H1 (cell line): ENCODE data around the gene SPIB. TPM values are rescaled to one million over a fixed set of nuclear protein-coding genes. Genes with fewer than 3 reads are reported as not detected.
A peak's percentile ranks its signal among the peaks of the same experiment; 100 is the strongest.

ENCODE experiments used
- CTCF ChIA-PET: fragments of 300-600 bp; sonication (Branson Sonifier 250); formaldehyde crosslinking; loops from one replicate; lab custom pipeline; 2021; ENCODE audit not compliant: partially characterized antibody; lab: Charles Lee
- POLR2A ChIA-PET: fragments of 300-600 bp; sonication (Branson Sonifier 250); formaldehyde crosslinking; loops from one replicate; lab custom pipeline; 2021; ENCODE audit warnings: inconsistent platforms; ENCODE audit not compliant: partially characterized antibody; lab: Charles Lee
- DNase-seq, 2 experiments: peaks; one replicate each; pipeline versions ENCODE4 v3.0.0 to v3.0.0-alpha.2; 2010 to 2022; ENCODE audit warnings: low spot score in 2 of 2, low read depth in 1 of 2, mixed read lengths in 1 of 2
- FAIRE-seq: peaks from 2 replicates; lab custom pipeline; 2011; peaks lifted over from hg19 to GRCh38; lab: Jason Lieb, UNC
- H2AFZ ChIP-seq: 2 replicates; pipeline ENCODE4 v1.8.1; 2012; ENCODE audit warnings: low read length, inconsistent platforms
- H2AK5ac ChIP-seq: 2 replicates; pipeline ENCODE4 v1.6.1; 2013; ENCODE audit warnings: low read depth, low read length
- H2BK120ac ChIP-seq: replicated peaks from 2 replicates; pipeline ENCODE3; 2013; ENCODE audit warnings: low read depth, low read length, inconsistent platforms
- H2BK12ac ChIP-seq: 2 replicates; pipeline ENCODE4 v1.6.1; 2013; ENCODE audit warnings: low read depth, low read length
- H2BK15ac ChIP-seq: 2 replicates; pipeline ENCODE4 v1.6.1; 2013; ENCODE audit warnings: low read length
- H2BK20ac ChIP-seq: 2 replicates; pipeline ENCODE4 v1.6.1; 2013; ENCODE audit warnings: low read length
- H2BK5ac ChIP-seq: 2 replicates; pipeline ENCODE4 v1.6.1; 2013; ENCODE audit warnings: low read depth, low read length
- H3K14ac ChIP-seq: 2 replicates; pipeline ENCODE4 v1.6.1; 2013; ENCODE audit warnings: inconsistent platforms; ENCODE audit not compliant: insufficient read length
- H3K18ac ChIP-seq: 2 replicates; pipeline ENCODE4 v1.6.1; 2013; ENCODE audit warnings: low read length; ENCODE audit errors: extremely low read depth
- H3K23ac ChIP-seq: 2 replicates; pipeline ENCODE4 v1.6.1; 2013; ENCODE audit warnings: inconsistent platforms; ENCODE audit not compliant: insufficient read length
- H3K23me2 ChIP-seq: 2 replicates; pipeline ENCODE4 v1.6.1; 2013; ENCODE audit warnings: low read depth, low read length
- H3K27ac ChIP-seq: 2 replicates; pipeline ENCODE4 v1.6.1; 2011; ENCODE audit warnings: low read depth, low read length, inconsistent platforms
- H3K27me3 ChIP-seq, 4 experiments: replicated peaks in 1 of 4; 1 replicate in 1 of 4; 2 replicates in 3 of 4; pipeline versions ENCODE4 v1.6.1 to v1.8.1; 2011 to 2013; ENCODE audit warnings: low read length in 3 of 4, mild to moderate bottlenecking in 3 of 4, inconsistent platforms in 2 of 4, mixed read lengths in 2 of 4, moderate library complexity in 1 of 4; ENCODE audit not compliant: control insufficient read depth in 3 of 4, insufficient read depth in 3 of 4; ENCODE audit errors: extremely low read depth in 1 of 4
- H3K36me3 ChIP-seq, 4 experiments: 2 replicates each; pipeline versions ENCODE4 v1.6.1 to v1.8.1; 2011 to 2013; ENCODE audit warnings: mild to moderate bottlenecking in 4 of 4, low read length in 3 of 4, moderate library complexity in 2 of 4, control low read depth in 1 of 4, inconsistent platforms in 1 of 4; ENCODE audit not compliant: insufficient read depth in 4 of 4, control insufficient read depth in 2 of 4
- H3K4ac ChIP-seq: replicated peaks from 2 replicates; pipeline ENCODE3; 2013; ENCODE audit warnings: low read length, low read depth, mixed read lengths, inconsistent platforms; ENCODE audit not compliant: insufficient read length
- H3K4me1 ChIP-seq, 4 experiments: replicated peaks in 1 of 4; 1 replicate in 1 of 4; 2 replicates in 3 of 4; pipeline versions ENCODE4 v1.6.1 to v1.8.1; 2011 to 2013; ENCODE audit warnings: low read length in 3 of 4, inconsistent platforms in 2 of 4, mixed read lengths in 1 of 4; ENCODE audit not compliant: insufficient read depth in 4 of 4, control insufficient read depth in 3 of 4
- H3K4me2 ChIP-seq, 2 experiments: 2 replicates each; pipeline versions ENCODE4 v1.6.1 to v1.8.1; 2011 to 2013; ENCODE audit warnings: low read depth in 2 of 2, low read length in 2 of 2, control low read depth in 1 of 2, inconsistent platforms in 1 of 2, mild to moderate bottlenecking in 1 of 2; ENCODE audit not compliant: insufficient read depth in 1 of 2
- H3K4me3 ChIP-seq, 4 experiments: fragments of 200-600, 300-600 bp in 1 of 4; sonication (generic), shearing (Covaris generic), sonication (Bioruptor Twin) in 1 of 4; 2 replicates each; pipeline versions ENCODE4 v1.5.1 to v1.8.1; 2011 to 2016; ENCODE audit warnings: low read length in 4 of 4, low read depth in 3 of 4, control low read depth in 2 of 4, inconsistent platforms in 2 of 4, mild to moderate bottlenecking in 2 of 4, mixed read lengths in 1 of 4, moderate library complexity in 1 of 4; ENCODE audit not compliant: insufficient read depth in 2 of 4; ENCODE audit errors: extremely low read depth in 1 of 4
- H3K56ac ChIP-seq: replicated peaks from 2 replicates; pipeline ENCODE3; 2013; ENCODE audit warnings: low read depth, mild to moderate bottlenecking, mixed read lengths, low read length, inconsistent platforms; ENCODE audit not compliant: insufficient read length
- H3K79me1 ChIP-seq: 2 replicates; pipeline ENCODE4 v1.6.1; 2013; ENCODE audit warnings: low read depth, low read length, control low read depth
- H3K79me2 ChIP-seq, 2 experiments: 2 replicates each; pipeline versions ENCODE4 v1.6.1 to v1.8.1; 2012 to 2013; ENCODE audit warnings: low read length in 2 of 2, mild to moderate bottlenecking in 2 of 2, inconsistent platforms in 1 of 2; ENCODE audit not compliant: insufficient read depth in 2 of 2, control insufficient read depth in 1 of 2
- H3K9ac ChIP-seq, 4 experiments: replicated peaks in 1 of 4; 1 replicate in 1 of 4; 2 replicates in 3 of 4; pipeline versions ENCODE4 v1.6.1 to v1.8.1; 2011 to 2013; ENCODE audit warnings: low read depth in 3 of 4, low read length in 3 of 4, control low read depth in 2 of 4, mild to moderate bottlenecking in 2 of 4, moderate library complexity in 2 of 4, inconsistent platforms in 1 of 4; ENCODE audit errors: extremely low read depth in 1 of 4
- H3K9me3 ChIP-seq, 2 experiments: 2 replicates each; pipeline versions ENCODE4 v1.6.1 to v1.8.1; 2012 to 2013; ENCODE audit warnings: mild to moderate bottlenecking in 2 of 2, moderate library complexity in 2 of 2, control low read depth in 1 of 2, inconsistent platforms in 1 of 2, low read depth in 1 of 2, low read length in 1 of 2, mixed read lengths in 1 of 2; ENCODE audit not compliant: insufficient read depth in 2 of 2
- H4K20me1 ChIP-seq, 2 experiments: replicated peaks in 1 of 2; 2 replicates each; pipeline versions ENCODE3 to v1.8.1; 2011 to 2013; ENCODE audit warnings: inconsistent platforms in 2 of 2, low read length in 2 of 2, mild to moderate bottlenecking in 1 of 2; ENCODE audit not compliant: insufficient read depth in 2 of 2, control insufficient read depth in 1 of 2
- H4K5ac ChIP-seq: 2 replicates; pipeline ENCODE4 v1.6.1; 2013; ENCODE audit warnings: low read length, low read depth, mixed read lengths, inconsistent platforms; ENCODE audit not compliant: insufficient read length
- H4K8ac ChIP-seq: 2 replicates; pipeline ENCODE4 v1.8.0; 2013; ENCODE audit warnings: mild to moderate bottlenecking, moderate library complexity, low read length, inconsistent platforms; ENCODE audit not compliant: insufficient read depth; ENCODE audit errors: extremely low read depth
- H4K91ac ChIP-seq: replicated peaks from 2 replicates; pipeline ENCODE3; 2013; ENCODE audit warnings: low read length, mixed read lengths, inconsistent platforms; ENCODE audit not compliant: insufficient read length
- ASH2L ChIP-seq: fragments of 200-600, 300-600 bp; sonication (generic); IDR thresholded peaks from one replicate; pipeline ENCODE4 v1.7.1; 2017; ENCODE audit warnings: low read length
- BACH1 ChIP-seq: IDR thresholded peaks from 2 replicates; pipeline ENCODE4 v1.6.1; 2012; ENCODE audit warnings: low read length, improper control_type of control experiment
- EGR1 ChIP-seq: IDR thresholded peaks from 2 replicates; pipeline ENCODE4 v1.6.1; 2011; ENCODE audit warnings: low read depth, low read length, borderline replicate concordance
- GTF2F1 ChIP-seq: IDR thresholded peaks from 2 replicates; pipeline ENCODE4 v1.6.1; 2012; ENCODE audit warnings: low read depth, low read length, improper control_type of control experiment, borderline replicate concordance
- KDM4A ChIP-seq: IDR thresholded peaks from one replicate; pipeline ENCODE4 v1.7.1; 2012; ENCODE audit warnings: low read depth, mild to moderate bottlenecking, moderate library complexity, low read length, inconsistent platforms; ENCODE audit not compliant: severe bottlenecking
- PHF8 ChIP-seq: fragments of 200-600 bp; sonication (generic); conservative IDR thresholded peaks from 2 replicates; pipeline ENCODE4 v1.7.1; 2012; ENCODE audit warnings: low read depth, mild to moderate bottlenecking, inconsistent platforms, low read length, moderate library complexity
- POLR2A ChIP-seq, 2 experiments: IDR thresholded peaks; 1 replicate in 1 of 2; 2 replicates in 1 of 2; pipeline ENCODE4 v1.6.1; 2011; ENCODE audit warnings: low read depth in 2 of 2, low read length in 2 of 2, mild to moderate bottlenecking in 2 of 2; ENCODE audit errors: control extremely low read depth in 1 of 2
- SIN3A ChIP-seq, 2 experiments: IDR thresholded peaks in 1 of 2; conservative IDR thresholded peaks in 1 of 2; 2 replicates each; pipeline ENCODE4 v1.6.1; 2011 to 2012; ENCODE audit warnings: low read length in 2 of 2, improper control_type of control experiment in 1 of 2, low read depth in 1 of 2, mild to moderate bottlenecking in 1 of 2
- SP4 ChIP-seq: IDR thresholded peaks from 2 replicates; pipeline ENCODE4 v1.6.1; 2012; ENCODE audit warnings: low read length, inconsistent platforms
- TAF1 ChIP-seq: IDR thresholded peaks from 2 replicates; pipeline ENCODE4 v1.6.1; 2011; ENCODE audit warnings: mild to moderate bottlenecking, low read depth, low read length
- TAF7 ChIP-seq: optimal IDR thresholded peaks from 2 replicates; pipeline ENCODE3; 2011; ENCODE audit warnings: low read depth, mild to moderate bottlenecking, inconsistent platforms, low read length, moderate library complexity, borderline replicate concordance
- whole genome bisulfite sequencing, 2 experiments: shearing (Covaris generic) in 1 of 2; methylation state at CpG; one replicate each; pipeline versions ENCODE4 v1.1.6 to v1.1.7; 2013 to 2015; ENCODE audit warnings: low lambda C conversion rate in 2 of 2, mixed read lengths in 2 of 2, inconsistent platforms in 1 of 2, low coverage in 1 of 2, missing lambda C conversion rate in 1 of 2; ENCODE audit not compliant: insufficient replicate concordance in 2 of 2, insufficient coverage in 1 of 2, insufficient read length in 1 of 2; ENCODE audit errors: extremely low coverage in 1 of 2, missing lambda C conversion rate in 1 of 2; 5-methylcytosine and 5-hydroxymethylcytosine counted together
- polyA plus RNA-seq, 7 experiments: library from polyadenylated mRNA; depleted of rRNA in 3 of 7; stranded (reverse) in 5 of 7; unstranded in 2 of 7; fragments of >200 nt in 5 of 7; fragments of 200-250 nt in 2 of 7; gene quantifications; 1 replicate in 5 of 7; 2 replicates in 1 of 7; 4 replicates in 1 of 7; pipeline versions ENCODE4 v1.2.1 to v1.2.3, GENCODE V29; 2011 to 2013; ENCODE audit warnings: missing spikeins in 2 of 7, mixed read lengths in 2 of 7
- total RNA-seq: library from RNA; stranded (reverse); fragmentation: NEBNext Ultra II Directional; extraction: Animal tissue kit (Norgen Biotek cat#: 25700); gene quantifications from 2 replicates; pipeline ENCODE4 v1.2.1, GENCODE V29; 2021

Gene SPIB
- total and polyA plus RNA-seq, 2 of the 8 experiments (the other 6 are each of a cell fraction or from before 2014, with no cell fraction given), result 11.1 to 17.4 TPM

DNA sequence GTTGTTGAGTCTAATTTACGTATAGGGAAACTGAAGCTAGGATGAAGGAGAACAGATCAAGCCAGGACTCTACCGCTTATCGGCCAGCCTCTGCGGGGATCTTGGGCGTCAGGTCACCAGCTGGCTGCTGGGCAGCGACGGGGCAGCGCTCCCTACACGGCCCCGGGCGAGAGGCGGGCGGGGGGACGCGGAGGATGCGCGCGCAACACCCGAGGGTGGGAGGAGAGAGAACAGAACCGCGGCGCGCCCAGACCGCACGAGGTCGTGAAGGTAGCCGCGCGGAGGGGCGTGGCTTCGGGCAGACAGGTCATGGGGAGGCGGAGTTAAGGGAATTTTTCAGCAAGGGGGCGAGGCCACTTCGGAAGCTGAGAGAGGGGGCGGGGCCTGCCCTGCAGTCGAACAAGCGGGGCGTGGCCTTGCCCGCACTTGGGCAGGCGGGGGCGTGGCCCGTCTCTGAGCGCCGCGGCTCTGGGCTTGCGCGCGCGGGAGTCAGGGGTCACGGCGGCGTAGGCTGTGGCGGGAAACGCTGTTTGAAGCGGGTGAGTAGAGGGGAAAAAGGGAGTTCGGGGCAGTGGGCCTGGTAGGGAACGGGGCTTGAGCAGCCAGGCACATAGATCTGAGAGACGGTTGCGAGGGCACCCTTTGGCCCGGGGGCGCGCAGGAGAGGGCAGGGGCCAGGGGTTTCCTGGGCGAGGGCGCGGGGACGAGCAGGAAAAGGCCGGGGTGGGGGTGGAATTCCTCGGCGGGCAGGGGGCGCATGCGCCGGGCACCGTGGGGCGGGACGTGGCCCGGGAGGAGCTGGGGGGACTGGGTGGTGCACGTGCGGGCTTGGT, 34.7 kb upstream of the SPIB start, which contains the start of gene POLD1:
POLD1 (plus strand) TSS at position 496 of the 833 bp plus-strand sequence. CDS start 14,505 bp downstream, outside the sequence.
- peak within 1 kb of the TSS; percentile 57 for H4K91ac ChIP-seq
- peak within 1 kb of the TSS; percentile 94 to 95 for H3K4me2 ChIP-seq
- ChIA-PET CTCF (interaction anchor here (1.1 to 1.6 kb wide), 6 partner anchors 13 to 411 kb away, joined by 3 to 5 read pairs (median 4); no protein-coding TSS in a partner anchor), POLR2A (interaction anchor here (0.6 to 4.0 kb wide), 31 partner anchors 8 to 154 kb away, joined by 3 to 28 read pairs (median 4); partner anchors contain the start of genes KCNC3, NAPSA and NR1H2)
- H3K27me3 ChIP-seq, result no peaks in the 10 kb centered on the region
- FAIRE-seq (no peak), DNase-seq (peak; percentile 98 to 99)
- peak within 1 kb of the TSS; percentile 48; the same call in 1 of the 2 replicates for H2AFZ ChIP-seq
- peak within 1 kb of the TSS; percentile 6 for H3K4ac ChIP-seq
- no peak within 1 kb of the TSS for H2AK5ac ChIP-seq
- peaks cover 0 to 3% (median under 1%) of the 10 kb centered on the region in 4 experiments; a peak in 4 of 7 replicates for H3K4me1 ChIP-seq
- peaks cover 8 to 18% of the 10 kb centered on the region in 2 experiments for H4K20me1 ChIP-seq
- H2BK5ac ChIP-seq, result peak within 1 kb of the TSS; percentile 90; the same call in 1 of the 2 replicates
- peaks cover 12 to 42% of the 10 kb centered on the region in 2 experiments; a peak in 3 of 4 replicates for H3K79me2 ChIP-seq
- H2BK15ac ChIP-seq, result no peak within 1 kb of the TSS
- peaks cover 11 to 35% (median 27%) of the 10 kb centered on the region in 4 experiments; a peak in 7 of 8 replicates for H3K36me3 ChIP-seq
- H4K8ac ChIP-seq, result peak within 1 kb of the TSS; percentile 97
- 3% methylated on average over 50 of the region's 78 CpGs; no CpG with 5 or more reads in 1 of the 2 experiments for WGBS, 2 experiments
- H3K27ac ChIP-seq, result peak within 1 kb of the TSS; percentile 75
- peak within 1 kb of the TSS; percentile 70 for H3K56ac ChIP-seq
- H3K18ac ChIP-seq, result peak within 1 kb of the TSS; percentile 55
- H3K9me3 ChIP-seq, result no peaks in the 10 kb centered on the region
- no peak within 1 kb of the TSS for H2BK120ac ChIP-seq
- 0 out of 2 replicates have a peak within 1 kb of the TSS, but pooled peaks have one; percentile 6 for H2BK12ac ChIP-seq
- H3K23me2 ChIP-seq, result peaks cover 9% of the 10 kb centered on the region; the same call in 1 of the 2 replicates
- no peak within 1 kb of the TSS for H2BK20ac ChIP-seq
- H3K9ac ChIP-seq, result peak within 1 kb of the TSS; percentile 85 to 88 (median 88)
- peak within 1 kb of the TSS; percentile 86 for H4K5ac ChIP-seq
- peaks cover 12% of the 10 kb centered on the region for H3K79me1 ChIP-seq
- H3K4me3 ChIP-seq, result peak within 1 kb of the TSS; percentile 63 to 91 (median 89)
- peak within 1 kb of the TSS; percentile 23 for H3K23ac ChIP-seq
- H3K14ac ChIP-seq, result no peak within 1 kb of the TSS
- TF ChIP-seq POLR2A (IDR thresholded peaks at IDR 0.05; ENCODE audit: control extremely low read depth in 1 of 2, low read depth in 2 of 2, low read length in 2 of 2) (peak; percentile 60 to 80; a peak in 2 of 3 replicates), EGR1 (peak; percentile 23; the same call in 1 of the 2 replicates), PHF8 (peak; percentile 89), SP4 (peak; percentile 33; the same call in 1 of the 2 replicates), TAF7 (no peak), KDM4A (peak; percentile 68), SIN3A (conservative IDR thresholded peaks at IDR 0.05 in 1 of 2, IDR thresholded peaks at IDR 0.05 in 1 of 2; ENCODE audit: low read depth in 1 of 2, low read length in 2 of 2) (peak in 1 of 2 experiments; percentile 6; a peak in 1 of 4 replicates), BACH1 (no peak; the same call in 1 of the 2 replicates), ASH2L (peak; percentile 26), TAF1 (peak; percentile 66), GTF2F1 (no peak)
